ENCODE results near the gene CRYGS.
"Not testable (repeated sequence)": the region's sequence is repeated elsewhere in the genome, so short reads cannot be mapped to it uniquely, and the experiment has no call there.

The CRYGS gene

GRCh38 chr3:186588632-186589031 lies 44.5 kb upstream of the CRYGS start:
- no peak overlapping the region for H3K4me3 ChIP-seq (replicated peaks; ENCODE audit: low read depth, low read length)
- no peak for DNase-seq (ENCODE audit: low read depth)
- TF ChIP-seq, protein P1, sequence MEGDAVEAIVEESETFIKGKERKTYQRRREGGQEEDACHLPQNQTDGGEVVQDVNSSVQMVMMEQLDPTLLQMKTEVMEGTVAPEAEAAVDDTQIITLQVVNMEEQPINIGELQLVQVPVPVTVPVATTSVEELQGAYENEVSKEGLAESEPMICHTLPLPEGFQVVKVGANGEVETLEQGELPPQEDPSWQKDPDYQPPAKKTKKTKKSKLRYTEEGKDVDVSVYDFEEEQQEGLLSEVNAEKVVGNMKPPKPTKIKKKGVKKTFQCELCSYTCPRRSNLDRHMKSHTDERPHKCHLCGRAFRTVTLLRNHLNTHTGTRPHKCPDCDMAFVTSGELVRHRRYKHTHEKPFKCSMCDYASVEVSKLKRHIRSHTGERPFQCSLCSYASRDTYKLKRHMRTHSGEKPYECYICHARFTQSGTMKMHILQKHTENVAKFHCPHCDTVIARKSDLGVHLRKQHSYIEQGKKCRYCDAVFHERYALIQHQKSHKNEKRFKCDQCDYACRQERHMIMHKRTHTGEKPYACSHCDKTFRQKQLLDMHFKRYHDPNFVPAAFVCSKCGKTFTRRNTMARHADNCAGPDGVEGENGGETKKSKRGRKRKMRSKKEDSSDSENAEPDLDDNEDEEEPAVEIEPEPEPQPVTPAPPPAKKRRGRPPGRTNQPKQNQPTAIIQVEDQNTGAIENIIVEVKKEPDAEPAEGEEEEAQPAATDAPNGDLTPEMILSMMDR (IDR thresholded peaks at IDR 0.05; ENCODE audit: low read length, missing control alignments): no peak

DNA sequence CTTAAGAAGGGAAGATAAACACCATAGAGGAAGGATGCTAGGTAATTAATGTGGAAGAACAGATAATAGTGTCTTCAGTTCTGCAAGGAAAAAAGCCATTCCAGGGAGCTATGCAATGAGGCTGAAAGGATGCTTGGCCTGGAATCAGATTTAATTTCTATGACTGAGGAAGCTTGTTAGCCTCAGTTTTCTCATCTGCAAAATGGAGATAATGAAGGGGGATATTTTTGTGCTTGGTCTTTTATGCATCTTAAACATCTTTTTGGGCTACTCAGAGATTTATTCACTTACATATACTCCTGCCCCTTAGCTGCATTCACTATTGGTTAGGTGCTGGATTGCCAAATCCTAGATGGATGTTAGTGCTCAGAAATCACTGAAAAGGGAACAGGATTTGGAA lies 43.0 kb upstream of the CRYGS start:
- TF ChIP-seq, protein P1 (IDR thresholded peaks at IDR 0.05; ENCODE audit: low read length, missing control alignments): no peak
- DNase-seq (ENCODE audit: low read depth): no peak
- no peak overlapping the region for H3K4me3 ChIP-seq (replicated peaks; ENCODE audit: low read depth, low read length)

DNA sequence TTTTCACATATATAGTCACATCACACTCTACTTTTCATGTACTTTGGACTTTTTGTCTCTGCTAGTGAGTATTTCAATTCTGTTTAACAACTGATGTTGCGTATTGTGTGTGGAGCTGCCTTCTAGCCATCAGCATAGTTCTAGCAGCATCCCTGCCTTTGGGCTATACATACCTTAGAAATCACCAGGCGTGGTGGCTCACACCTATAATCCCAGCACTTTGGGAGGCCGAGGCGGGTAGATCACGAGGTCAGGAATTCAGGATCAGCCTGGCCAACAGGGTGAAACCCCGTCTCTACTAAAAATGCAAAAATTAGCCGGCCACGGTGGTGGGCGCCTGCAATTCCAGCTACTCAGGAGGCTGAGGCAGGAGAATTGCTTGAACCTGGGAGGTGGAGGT lies 42.1 kb upstream of the CRYGS start:
- H3K4me3 ChIP-seq (replicated peaks; ENCODE audit: low read depth, low read length); DNase-seq (ENCODE audit: low read depth): not testable (repeated sequence)

DNA sequence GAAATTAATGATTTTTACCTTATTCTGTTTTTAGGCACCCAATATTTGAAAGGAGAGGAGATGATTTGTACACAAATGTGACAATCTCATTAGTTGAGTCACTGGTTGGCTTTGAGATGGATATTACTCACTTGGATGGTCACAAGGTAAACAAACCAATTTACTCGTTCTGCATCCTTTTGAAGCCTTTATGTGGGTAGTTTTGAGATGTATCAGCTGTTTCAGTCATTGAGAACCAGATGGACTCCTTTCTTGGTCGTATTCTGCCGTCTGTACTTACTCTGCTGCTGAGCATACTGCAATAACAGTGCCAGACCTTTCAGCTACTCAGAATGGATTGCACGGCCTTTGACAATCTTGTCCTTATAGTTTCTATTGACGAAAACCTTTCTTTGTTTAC lies 39.7 kb upstream of the CRYGS start:
- H3K4me3 ChIP-seq (replicated peaks; ENCODE audit: low read depth, low read length): no peak overlapping the region
- no peak for DNase-seq (ENCODE audit: low read depth)
- TF ChIP-seq, protein P1 (IDR thresholded peaks at IDR 0.05; ENCODE audit: low read length, missing control alignments): no peak

DNA sequence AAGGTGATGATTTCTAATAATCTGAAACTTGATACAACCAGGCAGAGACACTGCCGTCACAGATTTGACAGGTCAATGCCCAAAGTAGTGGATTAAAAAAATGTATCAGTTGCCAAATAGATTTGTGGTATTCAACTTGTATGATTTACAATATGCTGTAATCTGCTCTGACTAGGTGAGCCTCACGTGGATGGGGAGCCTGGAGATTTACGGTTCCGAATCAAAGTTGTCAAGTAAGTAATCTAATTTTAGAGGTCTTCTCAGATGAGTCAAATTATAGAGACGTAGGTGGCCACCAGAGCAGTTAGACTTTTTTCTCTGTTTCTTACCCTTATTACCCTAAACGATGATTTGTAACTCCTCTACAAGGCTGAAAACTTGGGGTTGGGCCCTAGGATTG lies 38.4 kb upstream of the CRYGS start:
- TF ChIP-seq, protein P1 (IDR thresholded peaks at IDR 0.05; ENCODE audit: low read length, missing control alignments): no peak
- DNase-seq (ENCODE audit: low read depth): no peak
- no peak overlapping the region for H3K4me3 ChIP-seq (replicated peaks; ENCODE audit: low read depth, low read length)

GRCh38 chr3:186580785-186581184 lies 36.6 kb upstream of the CRYGS start:
- no peak for DNase-seq (ENCODE audit: low read depth)
- H3K4me3 ChIP-seq (replicated peaks; ENCODE audit: low read depth, low read length): no peak overlapping the region
- TF ChIP-seq, protein P1 (IDR thresholded peaks at IDR 0.05; ENCODE audit: low read length, missing control alignments): no peak

GRCh38 chr3:186577521-186577920 lies 33.3 kb upstream of the CRYGS start:
- no peak for DNase-seq (ENCODE audit: low read depth)
- TF ChIP-seq, protein P1 (IDR thresholded peaks at IDR 0.05; ENCODE audit: low read length, missing control alignments): no peak
- H3K4me3 ChIP-seq (replicated peaks; ENCODE audit: low read depth, low read length): no peak overlapping the region

DNA sequence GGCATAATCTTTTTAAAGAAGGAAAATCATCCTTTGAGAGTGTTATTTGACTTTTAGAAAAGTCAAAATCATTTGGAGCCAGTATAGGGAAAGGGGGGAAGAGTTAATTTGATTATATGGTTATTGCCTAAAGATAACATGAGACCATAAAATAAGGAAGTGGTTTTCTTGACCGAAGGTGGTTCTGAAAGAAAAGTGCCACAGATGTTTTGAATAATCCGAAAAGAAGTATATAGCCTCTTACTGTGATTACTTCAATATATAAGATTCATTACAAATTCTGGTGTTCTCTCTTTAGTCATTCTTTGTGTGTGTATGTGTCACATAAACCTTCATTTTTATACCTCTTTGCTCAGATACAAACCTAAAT lies 27.4 kb upstream of the CRYGS start:
- TF ChIP-seq, protein P1 (IDR thresholded peaks at IDR 0.05; ENCODE audit: low read length, missing control alignments): no peak
- peak overlapping the region; percentile 89 for H3K4me3 ChIP-seq (replicated peaks; ENCODE audit: low read depth, low read length)
- DNase-seq (ENCODE audit: low read depth): no peak
